Nephron (organoid): ENCODE data around the gene DOCK1.
"Not testable (repeated sequence)": the region's sequence is repeated elsewhere in the genome, so short reads cannot be mapped to it uniquely, and the experiment has no call there.

Experiments used
- H3K27ac Mint-ChIP-seq, 3 experiments: 2 replicates each; pipeline ENCODE4 v1.8.0; 2020; ENCODE audit warnings: mixed read lengths in 3 of 3, mild to moderate bottlenecking in 2 of 3, moderate library complexity in 1 of 3
- H3K27me3 Mint-ChIP-seq: 2 replicates; pipeline ENCODE4 v1.8.0; 2021; ENCODE audit warnings: low read depth, mild to moderate bottlenecking, moderate library complexity, mixed read lengths
- H3K36me3 Mint-ChIP-seq: 2 replicates; pipeline ENCODE4 v1.8.0; 2020; ENCODE audit warnings: low read depth, mixed read lengths
- H3K4me1 Mint-ChIP-seq: 2 replicates; pipeline ENCODE4 v1.8.0; 2020; ENCODE audit warnings: mixed read lengths
- H3K4me3 Mint-ChIP-seq, 3 experiments: 2 replicates each; pipeline ENCODE4 v1.8.0; 2020; ENCODE audit warnings: mild to moderate bottlenecking in 3 of 3, mixed read lengths in 3 of 3, moderate library complexity in 2 of 3
- H3K9me3 Mint-ChIP-seq: 2 replicates; pipeline ENCODE4 v1.8.0; 2020; ENCODE audit warnings: mixed read lengths
- TF ChIP-seq, protein P1 (sequence below), 3 experiments: fragments of 200-600 bp; sonication (generic); IDR thresholded peaks; one replicate each; pipeline ENCODE4 v1.5.0; 2021; ENCODE audit warnings: antibody characterized with exemption in 3 of 3; ENCODE audit not compliant: unreplicated experiment in 3 of 3

The DOCK1 gene

DNA sequence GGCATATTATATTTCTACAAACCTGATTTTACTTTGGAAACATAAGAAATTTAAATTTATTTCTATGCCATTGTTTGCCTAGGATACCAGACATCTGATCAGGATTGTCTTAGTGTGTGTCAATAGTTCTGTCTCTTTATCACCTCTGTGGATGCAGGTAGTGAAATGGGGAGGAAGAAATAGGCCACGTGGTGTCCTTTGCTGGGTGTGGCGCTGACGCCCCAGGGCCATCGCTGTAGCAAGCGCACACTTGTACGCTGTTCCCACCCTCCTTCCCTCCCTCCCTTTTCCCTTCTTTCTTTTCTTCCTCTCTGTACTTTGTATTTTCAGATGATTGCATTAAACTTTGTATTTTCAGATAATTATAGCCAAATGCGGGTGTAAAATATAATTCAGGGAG is 5.0 kb downstream of the DOCK1 start:
- Mint-ChIP-seq H3K9me3 (no peaks in the 10 kb centered on the region), H3K4me3 (no peak overlapping the region), H3K27me3 (peaks cover 4% of the 10 kb centered on the region), H3K4me1 (peaks cover 28% of the 10 kb centered on the region), H3K36me3 (peaks cover 24% of the 10 kb centered on the region), H3K27ac (no peak overlapping the region)
- TF ChIP-seq, protein P1, sequence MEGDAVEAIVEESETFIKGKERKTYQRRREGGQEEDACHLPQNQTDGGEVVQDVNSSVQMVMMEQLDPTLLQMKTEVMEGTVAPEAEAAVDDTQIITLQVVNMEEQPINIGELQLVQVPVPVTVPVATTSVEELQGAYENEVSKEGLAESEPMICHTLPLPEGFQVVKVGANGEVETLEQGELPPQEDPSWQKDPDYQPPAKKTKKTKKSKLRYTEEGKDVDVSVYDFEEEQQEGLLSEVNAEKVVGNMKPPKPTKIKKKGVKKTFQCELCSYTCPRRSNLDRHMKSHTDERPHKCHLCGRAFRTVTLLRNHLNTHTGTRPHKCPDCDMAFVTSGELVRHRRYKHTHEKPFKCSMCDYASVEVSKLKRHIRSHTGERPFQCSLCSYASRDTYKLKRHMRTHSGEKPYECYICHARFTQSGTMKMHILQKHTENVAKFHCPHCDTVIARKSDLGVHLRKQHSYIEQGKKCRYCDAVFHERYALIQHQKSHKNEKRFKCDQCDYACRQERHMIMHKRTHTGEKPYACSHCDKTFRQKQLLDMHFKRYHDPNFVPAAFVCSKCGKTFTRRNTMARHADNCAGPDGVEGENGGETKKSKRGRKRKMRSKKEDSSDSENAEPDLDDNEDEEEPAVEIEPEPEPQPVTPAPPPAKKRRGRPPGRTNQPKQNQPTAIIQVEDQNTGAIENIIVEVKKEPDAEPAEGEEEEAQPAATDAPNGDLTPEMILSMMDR (IDR thresholded peaks at IDR 0.05; ENCODE audit: unreplicated experiment in 3 of 3): no peak

DNA sequence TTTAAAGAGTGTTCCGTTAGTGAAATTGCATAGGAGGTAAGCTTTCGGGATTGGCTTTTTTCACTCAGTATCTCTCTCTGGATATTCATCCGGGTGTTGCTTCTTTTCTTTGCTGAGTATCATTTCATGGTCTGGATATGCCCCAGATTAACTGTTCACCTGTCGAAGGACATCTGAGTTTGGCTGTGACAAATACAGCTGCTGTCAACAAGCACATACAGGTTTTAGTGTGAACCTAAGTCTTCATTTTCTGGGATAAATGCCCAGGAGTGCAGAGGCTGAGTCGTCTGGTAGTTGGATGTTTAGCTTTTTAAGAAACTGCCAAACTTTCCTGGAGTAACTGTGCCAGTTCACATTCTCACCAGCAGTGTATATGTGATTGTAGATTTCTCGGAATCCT is 5.6 kb downstream of the DOCK1 start:
- Mint-ChIP-seq H3K4me1 (peaks cover 30% of the 10 kb centered on the region), H3K36me3 (peaks cover 28% of the 10 kb centered on the region), H3K27ac (no peak overlapping the region), H3K27me3 (peaks cover 4% of the 10 kb centered on the region), H3K9me3 (no peaks in the 10 kb centered on the region), H3K4me3 (peak overlapping the region in 1 of 3 experiments; percentile 12)
- TF ChIP-seq, protein P1 (IDR thresholded peaks at IDR 0.05; ENCODE audit: unreplicated experiment in 3 of 3): no peak

DNA sequence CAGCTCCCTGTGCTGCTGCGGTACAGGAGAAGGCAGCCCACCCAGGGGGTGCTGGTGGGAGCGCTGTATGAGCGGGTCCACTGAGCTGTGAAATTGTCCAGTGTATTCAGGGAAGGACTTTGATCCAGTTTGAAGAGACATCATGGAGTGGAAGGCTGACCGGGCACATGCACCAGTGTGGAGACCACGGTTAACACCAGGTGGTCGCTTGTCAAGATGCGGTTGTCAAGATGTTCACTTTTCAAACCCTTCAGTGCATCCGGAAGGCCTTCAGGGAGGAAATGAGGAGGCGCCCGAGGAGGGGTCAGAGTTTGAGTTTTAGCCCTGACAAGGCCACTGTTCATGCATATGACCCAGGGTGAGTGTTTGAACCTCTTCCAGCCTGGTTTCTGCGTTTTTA is 6.1 kb downstream of the DOCK1 start:
- peak overlapping the region in 1 of 3 experiments; percentile 47 for H3K27ac Mint-ChIP-seq
- TF ChIP-seq, protein P1 (IDR thresholded peaks at IDR 0.05; ENCODE audit: unreplicated experiment in 3 of 3): no peak
- H3K36me3 Mint-ChIP-seq: peaks cover 30% of the 10 kb centered on the region
- no peaks in the 10 kb centered on the region for H3K9me3 Mint-ChIP-seq
- H3K4me3 Mint-ChIP-seq: no peak overlapping the region
- peaks cover 33% of the 10 kb centered on the region for H3K4me1 Mint-ChIP-seq
- peaks cover 4% of the 10 kb centered on the region for H3K27me3 Mint-ChIP-seq

DNA sequence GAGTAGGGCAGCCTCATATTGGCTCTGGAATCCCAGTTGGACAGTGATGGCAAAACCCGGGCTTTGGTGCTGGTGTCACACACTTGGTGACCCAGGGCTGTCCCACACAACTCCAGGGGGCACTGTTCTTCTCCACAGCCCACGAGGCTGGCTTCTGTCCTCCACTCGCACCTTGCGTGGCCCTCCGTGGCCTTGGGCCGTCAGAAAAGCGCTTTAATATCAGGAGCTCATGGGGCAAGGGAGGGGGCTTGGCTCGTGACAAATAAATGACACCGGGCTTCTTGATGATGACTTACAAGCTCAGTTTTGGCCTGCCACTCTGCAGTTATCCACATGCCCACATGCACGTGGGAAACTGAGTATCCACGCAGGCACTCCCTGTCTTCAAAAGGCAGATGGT is 8.1 kb downstream of the DOCK1 start:
- Mint-ChIP-seq H3K4me1 (peaks cover 37% of the 10 kb centered on the region), H3K36me3 (peaks cover 27% of the 10 kb centered on the region), H3K4me3 (no peak overlapping the region), H3K27ac (no peak overlapping the region), H3K27me3 (no peaks in the 10 kb centered on the region), H3K9me3 (no peaks in the 10 kb centered on the region)
- TF ChIP-seq, protein P1 (IDR thresholded peaks at IDR 0.05; ENCODE audit: unreplicated experiment in 3 of 3): no peak

DNA sequence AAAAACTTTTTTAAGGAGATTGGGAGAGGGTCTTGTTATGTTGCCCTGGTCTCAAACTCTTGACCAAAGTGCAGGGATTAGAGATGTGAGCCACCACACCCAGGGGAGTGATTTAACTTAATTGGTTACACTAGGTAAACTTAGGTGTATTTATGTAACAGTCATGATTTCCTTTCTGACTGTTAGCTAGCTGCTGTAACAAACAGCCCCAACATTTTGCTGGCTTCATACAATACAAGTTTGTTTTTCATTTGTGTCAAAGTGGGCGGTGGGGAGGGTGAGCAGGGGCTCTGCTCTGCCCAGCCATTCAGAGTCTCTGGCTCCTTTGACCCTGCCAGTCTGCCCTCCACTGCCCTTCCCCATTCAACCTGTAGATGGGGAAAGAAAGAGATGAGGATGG is 9.3 kb downstream of the DOCK1 start:
- Mint-ChIP-seq H3K9me3 (no peaks in the 10 kb centered on the region), H3K4me1 (peaks cover 37% of the 10 kb centered on the region), H3K27me3 (no peaks in the 10 kb centered on the region), H3K36me3 (peaks cover 28% of the 10 kb centered on the region), H3K4me3 (no peak overlapping the region), H3K27ac (no peak overlapping the region)
- TF ChIP-seq, protein P1 (IDR thresholded peaks at IDR 0.05; ENCODE audit: unreplicated experiment in 3 of 3): no peak

GRCh38 chr10:126916952-126917351 is 11.7 kb downstream of the DOCK1 start:
- not testable (repeated sequence) for H3K27me3 Mint-ChIP-seq, H3K9me3 Mint-ChIP-seq, H3K4me3 Mint-ChIP-seq
- Mint-ChIP-seq H3K36me3 (peaks cover 34% of the 10 kb centered on the region), H3K4me1 (peaks cover 20% of the 10 kb centered on the region), H3K27ac (peak overlapping the region in 1 of 3 experiments; percentile 75)
